Osteoblast (primary cell): ENCODE data around the gene ADAM12. TPM values are rescaled to one million over a fixed set of nuclear protein-coding genes. Genes with fewer than 3 reads are reported as not detected.

ENCODE experiments used
- DNase-seq: peaks from one replicate; pipeline ENCODE4 v3.0.0; 2011; ENCODE audit warnings: low spot score, mixed read lengths; ENCODE audit not compliant: insufficient read length; ENCODE audit errors: missing footprints
- H2AFZ ChIP-seq: 2 replicates; pipeline ENCODE4 v1.6.0; 2011; ENCODE audit warnings: mild to moderate bottlenecking, low read length
- H3K27ac ChIP-seq: 2 replicates; pipeline ENCODE4 v1.5.1; 2011; ENCODE audit warnings: mild to moderate bottlenecking, low read depth, low read length, moderate library complexity
- H3K27me3 ChIP-seq: 2 replicates; pipeline ENCODE4 v1.6.0; 2012; ENCODE audit warnings: mild to moderate bottlenecking, control low read depth, inconsistent platforms, low read length, moderate library complexity; ENCODE audit not compliant: insufficient read depth
- H3K36me3 ChIP-seq: 2 replicates; pipeline ENCODE4 v1.5.1; 2011; ENCODE audit warnings: mild to moderate bottlenecking, low read length, control low read depth, moderate library complexity; ENCODE audit not compliant: insufficient read depth
- H3K4me1 ChIP-seq: 2 replicates; pipeline ENCODE4 v1.5.1; 2011; ENCODE audit warnings: mild to moderate bottlenecking, low read length, control low read depth, moderate library complexity; ENCODE audit not compliant: insufficient read depth
- H3K4me2 ChIP-seq: 2 replicates; pipeline ENCODE4 v1.6.0; 2011; ENCODE audit warnings: mild to moderate bottlenecking, low read length; ENCODE audit not compliant: insufficient read depth
- H3K4me3 ChIP-seq: fragments of 200-600 bp; sonication (generic); 3 replicates; pipeline ENCODE4 v1.5.1; 2012; ENCODE audit warnings: mild to moderate bottlenecking, low read length, inconsistent platforms; ENCODE audit not compliant: insufficient read depth
- H3K79me2 ChIP-seq: 2 replicates; pipeline ENCODE4 v1.6.0; 2012; ENCODE audit warnings: mild to moderate bottlenecking, low read length, control low read depth, inconsistent platforms; ENCODE audit not compliant: insufficient read depth
- H3K9me3 ChIP-seq: 2 replicates; pipeline ENCODE4 v1.5.1; 2011; ENCODE audit warnings: low read depth, low read length, control low read depth
- H4K20me1 ChIP-seq: 2 replicates; pipeline ENCODE4 v1.6.0; 2012; ENCODE audit warnings: mild to moderate bottlenecking, low read length, control low read depth; ENCODE audit not compliant: insufficient read depth
- total RNA-seq: library from RNA; depleted of rRNA; stranded (reverse); fragments of >200 nt; gene quantifications from 2 replicates; pipeline ENCODE4 v1.2.3, GENCODE V29; 2012
- TF ChIP-seq, protein P1 (sequence below): IDR thresholded peaks from 2 replicates; pipeline ENCODE4 v1.5.1; 2011; ENCODE audit warnings: mild to moderate bottlenecking, low read depth, low read length, moderate library complexity; ENCODE audit errors: extremely low read depth

The ADAM12 gene
- total RNA-seq, 1 donor: 345 TPM

DNA sequence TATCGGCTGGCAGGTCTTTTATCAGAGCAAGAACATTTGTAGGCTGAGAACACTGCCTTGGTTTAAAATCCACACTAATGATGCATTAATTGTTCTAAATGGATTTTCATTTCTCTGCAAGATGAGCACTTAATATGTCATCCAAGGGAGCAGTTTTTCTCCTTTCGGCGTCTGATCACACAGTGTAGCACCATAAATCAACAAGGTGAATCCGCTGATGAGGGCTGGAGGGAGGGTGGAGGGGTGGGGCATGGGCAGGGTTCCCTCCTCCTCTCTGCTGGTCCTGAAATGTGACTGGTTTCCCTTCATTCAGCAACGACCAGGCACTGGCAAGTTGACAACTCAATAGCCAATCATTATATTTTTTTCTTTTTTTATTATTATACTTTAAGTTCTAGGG lies 45.6 kb downstream of the ADAM12 start:
- no peaks in the 10 kb centered on the region for H3K27me3 ChIP-seq
- no peak overlapping the region for H3K4me3 ChIP-seq
- peaks cover 10% of the 10 kb centered on the region for H3K36me3 ChIP-seq
- no peak overlapping the region for H2AFZ ChIP-seq
- H3K79me2 ChIP-seq: peaks cover 30% of the 10 kb centered on the region
- H4K20me1 ChIP-seq: peaks cover 5% of the 10 kb centered on the region
- H3K4me2 ChIP-seq: no peak overlapping the region
- DNase-seq: no peak
- H3K9me3 ChIP-seq: no peaks in the 10 kb centered on the region
- H3K27ac ChIP-seq: no peak overlapping the region
- no peaks in the 10 kb centered on the region for H3K4me1 ChIP-seq
- TF ChIP-seq, protein P1, sequence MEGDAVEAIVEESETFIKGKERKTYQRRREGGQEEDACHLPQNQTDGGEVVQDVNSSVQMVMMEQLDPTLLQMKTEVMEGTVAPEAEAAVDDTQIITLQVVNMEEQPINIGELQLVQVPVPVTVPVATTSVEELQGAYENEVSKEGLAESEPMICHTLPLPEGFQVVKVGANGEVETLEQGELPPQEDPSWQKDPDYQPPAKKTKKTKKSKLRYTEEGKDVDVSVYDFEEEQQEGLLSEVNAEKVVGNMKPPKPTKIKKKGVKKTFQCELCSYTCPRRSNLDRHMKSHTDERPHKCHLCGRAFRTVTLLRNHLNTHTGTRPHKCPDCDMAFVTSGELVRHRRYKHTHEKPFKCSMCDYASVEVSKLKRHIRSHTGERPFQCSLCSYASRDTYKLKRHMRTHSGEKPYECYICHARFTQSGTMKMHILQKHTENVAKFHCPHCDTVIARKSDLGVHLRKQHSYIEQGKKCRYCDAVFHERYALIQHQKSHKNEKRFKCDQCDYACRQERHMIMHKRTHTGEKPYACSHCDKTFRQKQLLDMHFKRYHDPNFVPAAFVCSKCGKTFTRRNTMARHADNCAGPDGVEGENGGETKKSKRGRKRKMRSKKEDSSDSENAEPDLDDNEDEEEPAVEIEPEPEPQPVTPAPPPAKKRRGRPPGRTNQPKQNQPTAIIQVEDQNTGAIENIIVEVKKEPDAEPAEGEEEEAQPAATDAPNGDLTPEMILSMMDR: no peak

DNA sequence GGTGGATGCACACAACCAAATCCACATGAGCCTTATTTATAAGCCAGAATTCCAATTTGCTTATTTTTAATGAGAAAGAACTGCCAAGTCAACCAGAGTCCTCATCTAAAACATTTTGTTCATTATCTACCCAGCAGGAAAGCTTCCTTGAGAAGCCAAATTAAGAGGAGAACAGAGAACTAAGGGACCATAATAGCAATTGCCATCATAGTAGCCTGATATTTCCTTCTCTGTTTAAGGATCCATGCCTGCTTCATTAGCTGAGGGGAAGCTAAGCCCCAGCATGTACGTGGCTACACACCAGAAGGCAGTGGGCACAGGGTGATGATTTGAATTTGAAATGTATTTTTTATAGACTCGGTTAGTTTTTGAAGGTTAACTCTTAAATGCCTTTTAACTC lies 46.8 kb downstream of the ADAM12 start:
- Histone ChIP-seq H3K4me3 (no peak overlapping the region), H3K27ac (no peak overlapping the region), H3K36me3 (peaks cover 12% of the 10 kb centered on the region), H2AFZ (no peak overlapping the region), H3K27me3 (no peaks in the 10 kb centered on the region), H3K79me2 (peaks cover 40% of the 10 kb centered on the region), H3K4me1 (no peaks in the 10 kb centered on the region), H3K9me3 (no peaks in the 10 kb centered on the region), H4K20me1 (peaks cover 8% of the 10 kb centered on the region), H3K4me2 (no peak overlapping the region)
- TF ChIP-seq, protein P1: no peak
- DNase-seq: no peak

DNA sequence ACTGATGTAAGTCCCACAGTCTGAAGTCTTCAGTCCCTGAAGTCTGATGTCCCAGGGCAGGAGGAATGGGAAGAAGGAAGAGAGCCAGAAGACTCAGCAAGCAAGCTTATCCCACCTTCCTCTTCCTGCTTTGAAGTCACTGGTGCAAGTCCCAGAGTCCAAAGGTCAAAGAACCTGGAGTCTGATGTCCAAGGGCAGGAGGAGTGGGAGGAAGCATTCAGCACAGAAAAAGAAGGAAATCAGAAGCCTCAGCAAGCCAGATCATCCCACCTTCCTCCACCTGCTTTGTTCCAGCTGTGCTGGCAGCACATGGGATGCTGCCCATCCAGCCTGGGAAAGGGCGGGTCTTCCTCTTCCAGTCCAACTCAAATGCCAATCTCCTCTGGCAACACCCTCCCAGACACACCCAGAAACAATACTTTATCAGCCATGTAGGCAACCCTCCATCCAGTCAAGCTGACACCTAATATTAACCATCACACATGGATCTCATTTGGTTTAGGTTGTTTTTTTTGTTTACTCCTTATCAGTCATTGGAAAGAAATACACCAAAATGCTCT lies 50.9 kb downstream of the ADAM12 start:
- H3K9me3 ChIP-seq: no peaks in the 10 kb centered on the region
- H3K4me1 ChIP-seq: no peaks in the 10 kb centered on the region
- H2AFZ ChIP-seq: no peak overlapping the region
- no peak overlapping the region for H3K4me2 ChIP-seq
- peaks cover 15% of the 10 kb centered on the region for H4K20me1 ChIP-seq
- DNase-seq: no peak
- H3K27ac ChIP-seq: no peak overlapping the region
- H3K79me2 ChIP-seq: peaks cover 67% of the 10 kb centered on the region
- peaks cover 25% of the 10 kb centered on the region for H3K36me3 ChIP-seq
- no peaks in the 10 kb centered on the region for H3K27me3 ChIP-seq
- TF ChIP-seq, protein P1: no peak
- no peak overlapping the region for H3K4me3 ChIP-seq

DNA sequence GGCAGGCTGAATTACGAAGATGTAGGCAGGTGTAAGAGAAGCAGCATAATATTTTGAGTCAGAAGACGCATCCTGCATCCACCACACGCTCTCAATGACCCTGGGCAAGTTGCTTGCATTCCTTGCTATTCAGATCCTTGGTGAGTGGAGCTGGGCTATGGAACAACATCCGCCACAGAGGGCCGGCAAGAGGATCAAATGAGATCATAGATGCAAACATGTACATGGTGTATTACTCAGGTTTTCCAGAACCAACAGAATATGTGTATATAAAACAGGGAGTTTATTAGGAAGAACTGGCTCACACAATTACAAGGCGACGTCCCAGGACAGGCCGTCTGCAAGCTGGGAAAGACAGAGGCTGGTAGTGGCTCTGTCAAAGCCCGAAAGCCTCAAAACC lies 51.5 kb downstream of the ADAM12 start:
- Histone ChIP-seq H3K4me2 (no peak overlapping the region), H4K20me1 (peaks cover 17% of the 10 kb centered on the region), H2AFZ (no peak overlapping the region), H3K36me3 (peaks cover 30% of the 10 kb centered on the region), H3K79me2 (peaks cover 68% of the 10 kb centered on the region), H3K4me1 (peaks cover under 1% of the 10 kb centered on the region), H3K27ac (no peak overlapping the region), H3K27me3 (no peaks in the 10 kb centered on the region), H3K9me3 (no peaks in the 10 kb centered on the region), H3K4me3 (no peak overlapping the region)
- TF ChIP-seq, protein P1: no peak
- no peak for DNase-seq
